Heart left ventricle (tissue), 13 donors: Measurements from ENCODE around the gene TRMO.

Experiments
- CTCF ChIP-seq, 12 donors: fragments of 200-600 bp; sonication (generic) in 4 of 12; IDR thresholded peaks; one replicate each; pipeline versions ENCODE4 v1.5.0 to v1.8.0; 2018 to 2022; ENCODE audit warnings: antibody characterized with exemption in 12 of 12, mild to moderate bottlenecking in 5 of 12
- POLR2A ChIP-seq, 2 donors: fragments of 450-650 bp; IDR thresholded peaks; one replicate each; pipeline ENCODE4 v1.6.1; 2017; ENCODE audit warnings: antibody characterized with exemption in 2 of 2, mild to moderate bottlenecking in 2 of 2, moderate library complexity in 2 of 2
- donor health status: ischemic (EF 13 %, LVEDD 7.1; RV severe dilation, severe dysfunction).
- donor health status: DM: no; HTN: yes; CAD: no.
- donor health status: DM: no; HTN: no; CAD: no.
- donor health status: ischemic (EF 25% LVEDD 6.9; RV normal size, moderate dysfunction).
- donor health status: ischemic (EF 25% LVEDD 5.7; RV mildly dilated, moderate dysfunction).
- donor health status: ischemic (EF 35%, LVEDD 5.7; RV mildly dilated, moderate dysfunction).
- donor health status: nonischemic (EF 11% LVEDD 7.7; RV severe dilation, severe dysfunction).
- donor health status: DM: yes; HTN: yes; CAD: no.
- donor health status: PGD.
- donor health status: ischemic (EF 29% LVEDD 5.4; RV normal size, mild dysfunction).
- donor health status: nonischemic (EF 23%, LVEDD 6.1; RV moderate dilation, normal function).

GRCh38 chr9:97857606-97858392 is 64.5 kb downstream of the TRMO start:
- TF ChIP-seq CTCF (IDR thresholded peaks at IDR 0.05) (no peak), POLR2A (IDR thresholded peaks at IDR 0.05) (no peak)
